HEK293T (cell line): ENCODE results near the gene IMMT.
"Not testable (repeated sequence)": the region's sequence is repeated elsewhere in the genome, so short reads cannot be mapped to it uniquely, and the experiment has no call there.

Source experiments
- CTCF ChIA-PET: fragments of 350-600 bp; formaldehyde crosslinking; extraction: SDS; loops from one replicate; lab custom pipeline; 2021; ENCODE audit warnings: antibody characterized with exemption, inconsistent platforms; lab: Yijun Ruan, JAX
- POLR2A ChIA-PET: fragments of 350-600 bp; formaldehyde crosslinking; extraction: SDS; loops from one replicate; lab custom pipeline; 2020; ENCODE audit warnings: antibody characterized with exemption, inconsistent platforms; lab: Yijun Ruan, JAX
- DNase-seq: peaks from one replicate; pipeline ENCODE4 v3.0.0; 2012; ENCODE audit warnings: mixed read lengths; ENCODE audit errors: extremely low spot score
- ARNT ChIP-seq: fragments of 450-650 bp; IDR thresholded peaks from 2 replicates; pipeline ENCODE4 v1.6.1; 2017; ENCODE audit warnings: mild to moderate bottlenecking
- BHLHE40 ChIP-seq: fragments of 450-650 bp; IDR thresholded peaks from 2 replicates; pipeline ENCODE4 v1.6.1; 2016; ENCODE audit warnings: mild to moderate bottlenecking, moderate library complexity, borderline replicate concordance
- CTBP1 ChIP-seq: fragments of 450-650 bp; IDR thresholded peaks from 2 replicates; pipeline ENCODE4 v1.6.1; 2016; ENCODE audit warnings: borderline replicate concordance
- ELF4 ChIP-seq: fragments of 450-650 bp; IDR thresholded peaks from 2 replicates; pipeline ENCODE4 v1.6.1; 2017; ENCODE audit warnings: antibody characterized with exemption
- FOXA1 ChIP-seq: fragments of 450-650 bp; IDR thresholded peaks from 2 replicates; pipeline ENCODE4 v1.6.1; 2016; ENCODE audit warnings: mild to moderate bottlenecking
- FOXK2 ChIP-seq: fragments of 450-650 bp; IDR thresholded peaks from 2 replicates; pipeline ENCODE4 v1.6.1; 2016; ENCODE audit warnings: mild to moderate bottlenecking
- FOXM1 ChIP-seq: fragments of 450-650 bp; IDR thresholded peaks from 2 replicates; pipeline ENCODE4 v1.6.1; 2017; ENCODE audit warnings: mild to moderate bottlenecking, borderline replicate concordance
- HDGF ChIP-seq: fragments of 450-650 bp; IDR thresholded peaks from 2 replicates; pipeline ENCODE4 v1.6.1; 2017; ENCODE audit warnings: antibody characterized with exemption, borderline replicate concordance
- L3MBTL2 ChIP-seq: fragments of 450-650 bp; conservative IDR thresholded peaks from 2 replicates; pipeline ENCODE4 v1.6.1; 2016; ENCODE audit warnings: mild to moderate bottlenecking
- LEF1 ChIP-seq: fragments of 450-650 bp; IDR thresholded peaks from 2 replicates; pipeline ENCODE4 v1.6.1; 2017; ENCODE audit warnings: mild to moderate bottlenecking, borderline replicate concordance
- NFRKB ChIP-seq: fragments of 450-650 bp; IDR thresholded peaks from 2 replicates; pipeline ENCODE4 v1.6.1; 2016; ENCODE audit warnings: mild to moderate bottlenecking, moderate library complexity
- PKNOX1 ChIP-seq: fragments of 450-650 bp; IDR thresholded peaks from 2 replicates; pipeline ENCODE4 v1.6.1; 2016
- SP1 ChIP-seq: fragments of 450-650 bp; IDR thresholded peaks from 2 replicates; pipeline ENCODE4 v1.6.1; 2017
- SUZ12 ChIP-seq: fragments of 450-650 bp; IDR thresholded peaks from 2 replicates; pipeline ENCODE4 v1.6.1; 2016; ENCODE audit warnings: mild to moderate bottlenecking
- TARDBP ChIP-seq: fragments of 450-650 bp; IDR thresholded peaks from 2 replicates; pipeline ENCODE4 v1.6.1; 2016
- ZNF384 ChIP-seq: fragments of 450-650 bp; IDR thresholded peaks from 2 replicates; pipeline ENCODE4 v1.6.1; 2016

IMMT gene

GRCh38 chr2:86195055-86195807, at the start of gene IMMT:
Gene IMMT, minus strand, starts transcription at chr2:86195462. Its CDS starts 80 bp downstream, at chr2:86195382.
- CTCF ChIA-PET, result interaction anchor here (0.6 kb wide), 1 partner anchor 629 kb away, joined by 3 read pairs; no protein-coding TSS in a partner anchor
- TF ChIP-seq FOXK2 (no peak), L3MBTL2 (peak; percentile 51; the same call in 1 of the 2 replicates), SP1 (no peak), NFRKB (no peak), ZNF384 (no peak), LEF1 (no peak), BHLHE40 (no peak), CTBP1 (no peak), ARNT (no peak), ELF4 (peak; percentile 82), PKNOX1 (peak; percentile 71)
- POLR2A ChIA-PET, result interaction anchor here (0.6 to 3.2 kb wide), 15 partner anchors 10 to 475 kb away, joined by 3 to 40 read pairs (median 4); partner anchors contain the start of genes POLR1A, PTCD3 and REEP1
- DNase-seq, result peak; percentile 91

- POLR2A ChIA-PET, CTCF ChIA-PET, DNase-seq: not testable (repeated sequence)
Measured at GRCh38 chr2:86244781-86245180, 49.5 kb upstream of the IMMT start.

- DNase-seq, result no peak
- ChIA-PET POLR2A (no interaction called here), CTCF (no interaction called here)
- TF ChIP-seq FOXA1, result no peak
- no peak for TF ChIP-seq ARNT
- TF ChIP-seq BHLHE40, result no peak
- no peak for TF ChIP-seq L3MBTL2
- TF ChIP-seq TARDBP, result no peak
- TF ChIP-seq PKNOX1, result no peak
- no peak for TF ChIP-seq SUZ12
- TF ChIP-seq LEF1, result no peak
- no peak for TF ChIP-seq CTBP1
- no peak for TF ChIP-seq FOXK2
- no peak for TF ChIP-seq SP1
- no peak for TF ChIP-seq ZNF384
Measured at GRCh38 chr2:86243950-86244733, 48.9 kb upstream of the IMMT start.

DNA sequence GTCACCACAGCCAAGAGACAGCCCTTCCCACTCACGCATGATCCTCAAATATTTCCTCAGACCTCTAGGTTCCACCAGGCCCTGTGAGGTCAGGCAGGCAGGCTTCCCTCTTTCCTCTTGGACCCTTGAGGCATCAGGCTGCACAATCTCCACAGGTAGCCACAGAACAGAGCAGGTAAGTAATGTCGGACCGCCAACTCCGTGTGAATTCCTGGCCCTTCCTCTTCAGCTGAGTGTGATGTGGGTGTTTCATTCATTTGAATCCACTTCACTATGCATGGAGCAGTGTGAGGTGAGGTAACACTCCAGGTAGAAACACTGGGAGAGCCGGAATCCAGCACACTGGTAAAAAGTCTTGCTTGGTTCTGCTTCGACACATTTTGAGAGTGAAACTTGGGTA, 48.0 kb upstream of the IMMT start:
- no peak for TF ChIP-seq HDGF
- TF ChIP-seq L3MBTL2, result no peak
- TF ChIP-seq BHLHE40, result no peak
- TF ChIP-seq LEF1, result no peak
- no peak for TF ChIP-seq FOXA1
- TF ChIP-seq FOXM1, result no peak
- TF ChIP-seq PKNOX1, result no peak
- no peak for TF ChIP-seq SP1
- ChIA-PET CTCF (no interaction called here), POLR2A (no interaction called here)

GRCh38 chr2:86241611-86242010, 46.3 kb upstream of the IMMT start:
- CTCF ChIA-PET, result no interaction called here
- DNase-seq, result no peak
- TF ChIP-seq ZNF384, result no peak
- TF ChIP-seq FOXM1, result no peak
- no peak for TF ChIP-seq NFRKB
- TF ChIP-seq ARNT, result no peak
- TF ChIP-seq CTBP1, result no peak
- no peak for TF ChIP-seq FOXA1
- no peak for TF ChIP-seq FOXK2
- no peak for TF ChIP-seq SP1
- TF ChIP-seq LEF1, result no peak
- TF ChIP-seq ELF4, result no peak
- TF ChIP-seq PKNOX1, result no peak
- no peak for TF ChIP-seq HDGF
- no peak for TF ChIP-seq L3MBTL2
- TF ChIP-seq BHLHE40, result no peak
- POLR2A ChIA-PET, result no interaction called here

More for the DNA sequence above, 48.0 kb upstream of the IMMT start:
- DNase-seq, result no peak

DNA sequence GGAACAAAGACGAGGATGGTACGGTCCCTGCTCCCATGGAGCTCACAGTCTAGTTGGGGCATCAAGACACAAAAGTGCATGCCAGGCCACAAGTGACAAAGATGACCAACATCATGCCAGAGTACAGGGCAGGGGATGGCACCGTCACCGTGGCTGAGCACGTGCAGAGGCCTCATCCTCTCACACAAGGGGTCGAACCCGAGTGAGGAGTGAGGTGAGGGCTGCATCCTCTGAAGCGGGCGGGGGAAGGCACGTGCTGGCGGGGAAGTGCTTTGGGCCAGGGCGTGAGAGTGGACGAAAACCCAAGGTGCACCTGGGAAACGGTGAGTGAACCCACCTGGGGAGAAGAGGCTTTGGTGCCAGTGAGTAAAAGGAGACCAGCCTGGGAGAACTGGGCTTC, 45.0 kb upstream of the IMMT start:
- DNase-seq, result no peak
- ChIA-PET POLR2A (no interaction called here), CTCF (no interaction called here)
- no peak for TF ChIP-seq TARDBP
